PFSK-1 (cell line): ENCODE data around the gene ZNF608.

Experiments used
- FOXP2 ChIP-seq: optimal IDR thresholded peaks from 2 replicates; pipeline ENCODE3; 2011; ENCODE audit warnings: borderline replicate concordance, control low read depth, inconsistent platforms; ENCODE audit not compliant: insufficient read depth; ENCODE audit errors: extremely low read length, extremely low read depth
- POLR2AphosphoS5 ChIP-seq: IDR thresholded peaks from 2 replicates; pipeline ENCODE4 v1.6.1; 2012; ENCODE audit warnings: low read depth, mild to moderate bottlenecking, control low read depth, low read length, moderate library complexity
- REST ChIP-seq, 2 experiments: IDR thresholded peaks; 2 replicates each; pipeline versions ENCODE4 v1.6.1 to v1.8.0; 2011 to 2012; ENCODE audit warnings: low read depth in 2 of 2, low read length in 2 of 2, control low read depth in 1 of 2, inconsistent platforms in 1 of 2, mild to moderate bottlenecking in 1 of 2, moderate library complexity in 1 of 2; ENCODE audit not compliant: insufficient read depth in 1 of 2
- SIN3A ChIP-seq: IDR thresholded peaks from 2 replicates; pipeline ENCODE4 v1.6.1; 2012; ENCODE audit warnings: mild to moderate bottlenecking, low read length, moderate library complexity, borderline replicate concordance; ENCODE audit not compliant: insufficient read depth
- TAF1 ChIP-seq: IDR thresholded peaks from 2 replicates; pipeline ENCODE4 v1.6.1; 2012; ENCODE audit warnings: low read length, control low read depth, borderline replicate concordance; ENCODE audit not compliant: insufficient read depth

Gene ZNF608

GRCh38 chr5:124697933-124698591 is 48.4 kb downstream of the ZNF608 start:
- TF ChIP-seq SIN3A (no peak), POLR2AphosphoS5 (no peak), REST (IDR thresholded peaks at IDR 0.05; ENCODE audit: insufficient read depth in 1 of 2, low read depth in 2 of 2, low read length in 2 of 2) (no peak), FOXP2 (no peak), TAF1 (no peak)

- TF ChIP-seq TAF1 = no peak
- TF ChIP-seq SIN3A = no peak
- TF ChIP-seq POLR2AphosphoS5 = no peak
- TF ChIP-seq FOXP2 = no peak
- no peak for TF ChIP-seq REST (IDR thresholded peaks at IDR 0.05; ENCODE audit: insufficient read depth in 1 of 2, low read depth in 2 of 2, low read length in 2 of 2)
Measured at GRCh38 chr5:124697501-124697900, 48.9 kb downstream of the ZNF608 start.

- TF ChIP-seq FOXP2 = no peak
- TF ChIP-seq POLR2AphosphoS5 = no peak
- TF ChIP-seq SIN3A = no peak
- TF ChIP-seq TAF1 = no peak
- no peak for TF ChIP-seq REST (IDR thresholded peaks at IDR 0.05; ENCODE audit: insufficient read depth in 1 of 2, low read depth in 2 of 2, low read length in 2 of 2)
Measured at GRCh38 chr5:124696898-124697297, 49.5 kb downstream of the ZNF608 start.
